ENCODE results near the gene CSE1L. TPM values are rescaled to one million over a fixed set of nuclear protein-coding genes. Genes with fewer than 3 reads are reported as not detected.

Gene CSE1L
- total and polyA plus RNA-seq, 2 experiments from 2014 or later = 163 to 326 TPM

GRCh38 chr20:49104365-49104648 lies 58.2 kb downstream of the CSE1L start:
- peaks cover 10% of the 10 kb centered on the region; the same call in 2 of the 3 replicates for H3K4me1 Mint-ChIP-seq
- H3K27ac ChIP-seq (ENCODE audit: low read depth) = 0 out of 2 replicates have a peak overlapping the region, but pooled peaks have one; percentile 7

More at GRCh38 chr20:49104365-49104648, 58.2 kb downstream of the CSE1L start:
- ATAC-seq (peak; percentile 75), DNase-seq (ENCODE audit: low spot score) (peak; percentile 42)
- Histone ChIP-seq H3K4me1 (ENCODE audit: insufficient read depth) (no peaks in the 10 kb centered on the region), H3K4me2 (no peak overlapping the region), H3F3A (replicated peaks; ENCODE audit: low read depth) (peaks cover 43% of the 10 kb centered on the region), H3K4me3 (no peak overlapping the region), H3K79me2 (replicated peaks; ENCODE audit: insufficient read depth) (peaks cover 12% of the 10 kb centered on the region), H3K36me3 (ENCODE audit: insufficient read depth) (peaks cover 30% of the 10 kb centered on the region), H4K20me1 (replicated peaks; ENCODE audit: insufficient read depth) (peaks cover 40% of the 10 kb centered on the region), H2AFZ (no peak overlapping the region), H3K9me2 (ENCODE audit: insufficient read depth) (0 out of 2 replicates have a peak, but pooled peaks cover 3% of the 10 kb centered on the region), H3K27me3 (ENCODE audit: insufficient read depth) (no peaks in the 10 kb centered on the region)
- H3K27ac Mint-ChIP-seq = no peak overlapping the region; the same call in 1 of the 2 replicates
- H3K4me3 Mint-ChIP-seq = no peak overlapping the region
- TF ChIP-seq REST (IDR thresholded peaks at IDR 0.05; ENCODE audit: unreplicated experiment) = no peak
- no peak for TF ChIP-seq ZNF114 (CRISPR knock-in tag; IDR thresholded peaks at IDR 0.05)
- TF ChIP-seq EZH2phosphoT487 (IDR thresholded peaks at IDR 0.05; ENCODE audit: unreplicated experiment) = no peak
- TF ChIP-seq JUNB (IDR thresholded peaks at IDR 0.05; ENCODE audit: unreplicated experiment) = no peak
- TF ChIP-seq POLR2AphosphoS5 (IDR thresholded peaks at IDR 0.05; ENCODE audit: low read depth) = no peak; the same call in 1 of the 2 replicates
- no peak for TF ChIP-seq EZH2 (IDR thresholded peaks at IDR 0.05; ENCODE audit: low read depth, unreplicated experiment)
- no peak for TF ChIP-seq STAT1 (IDR thresholded peaks at IDR 0.05; ENCODE audit: unreplicated experiment)
- no peak for TF ChIP-seq NANOG (IDR thresholded peaks at IDR 0.05; ENCODE audit: borderline replicate concordance)
- TF ChIP-seq CREB1 (CRISPR knock-in tag; IDR thresholded peaks at IDR 0.05; ENCODE audit: low read depth) = no peak
- no peak for TF ChIP-seq ZNF331 (CRISPR knock-in tag; IDR thresholded peaks at IDR 0.05; ENCODE audit: low read depth)
- TF ChIP-seq ETS1 (IDR thresholded peaks at IDR 0.05) = no peak
- peaks cover 3% of the 10 kb centered on the region; the same call in 1 of the 3 replicates for H3K9me3 Mint-ChIP-seq
- H3K36me3 Mint-ChIP-seq (ENCODE audit: low read depth) = peaks cover 60% of the 10 kb centered on the region
- peaks cover 18% of the 10 kb centered on the region for H3K27me3 Mint-ChIP-seq (ENCODE audit: insufficient read depth, low read depth, poor library complexity)
